ENCODE results near the gene PLK5.
"Not testable (repeated sequence)": the region's sequence is repeated elsewhere in the genome, so short reads cannot be mapped to it uniquely, and the experiment has no call there.

Gene PLK5

GRCh38 chr19:1491114-1491848 is 32.6 kb upstream of the PLK5 start, which contains the start of gene REEP6:
Gene REEP6 (plus strand): TSS chr19:1491181. CDS start chr19:1491270, 89 bp downstream.
- no peak for DNase-seq (ENCODE audit: low spot score)

- DNase-seq (ENCODE audit: low spot score) = no peak
Observed at GRCh38 chr19:1491849-1492170, 32.1 kb upstream of the PLK5 start.

- DNase-seq (ENCODE audit: low spot score) = no peak
Observed at GRCh38 chr19:1492474-1493006, 31.3 kb upstream of the PLK5 start.

- DNase-seq (ENCODE audit: low spot score) = no peak
Observed at GRCh38 chr19:1494115-1494815, 29.6 kb upstream of the PLK5 start.

DNA sequence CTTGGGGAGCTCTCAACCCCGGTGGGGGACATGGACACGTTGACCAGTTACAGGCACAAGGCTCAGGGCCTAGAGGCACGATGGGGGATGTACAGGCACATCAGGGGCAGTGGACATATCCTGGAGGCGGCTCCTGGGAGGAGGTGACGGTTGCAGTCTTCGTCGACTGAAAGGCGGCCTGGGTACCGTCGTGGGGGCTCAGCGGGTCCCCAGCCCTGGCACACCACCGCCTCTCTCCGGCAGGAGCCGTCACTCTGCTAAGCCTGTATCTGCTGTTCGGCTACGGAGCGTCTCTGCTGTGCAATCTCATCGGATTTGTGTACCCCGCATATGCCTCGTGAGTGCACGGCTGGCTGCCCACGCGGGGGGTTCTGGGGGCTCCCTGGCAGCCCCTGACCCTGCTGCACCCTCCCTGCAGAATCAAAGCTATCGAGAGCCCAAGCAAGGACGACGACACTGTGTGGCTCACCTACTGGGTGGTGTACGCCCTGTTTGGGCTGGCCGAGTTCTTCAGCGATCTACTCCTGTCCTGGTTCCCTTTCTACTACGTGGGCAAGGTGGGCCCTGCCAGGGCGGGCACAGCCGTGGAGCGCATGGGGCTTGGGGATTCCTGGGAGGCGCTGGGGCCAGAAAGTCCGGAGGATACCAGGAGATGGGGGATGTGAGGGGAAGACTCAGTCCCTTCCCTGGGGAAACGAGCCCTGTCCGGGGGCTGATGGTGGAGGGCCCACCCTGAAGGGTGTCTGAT is 28.7 kb upstream of the PLK5 start:
- no peak for DNase-seq (ENCODE audit: low spot score)

GRCh38 chr19:1495799-1496713 is 27.8 kb upstream of the PLK5 start:
- DNase-seq (ENCODE audit: low spot score) = no peak

DNA sequence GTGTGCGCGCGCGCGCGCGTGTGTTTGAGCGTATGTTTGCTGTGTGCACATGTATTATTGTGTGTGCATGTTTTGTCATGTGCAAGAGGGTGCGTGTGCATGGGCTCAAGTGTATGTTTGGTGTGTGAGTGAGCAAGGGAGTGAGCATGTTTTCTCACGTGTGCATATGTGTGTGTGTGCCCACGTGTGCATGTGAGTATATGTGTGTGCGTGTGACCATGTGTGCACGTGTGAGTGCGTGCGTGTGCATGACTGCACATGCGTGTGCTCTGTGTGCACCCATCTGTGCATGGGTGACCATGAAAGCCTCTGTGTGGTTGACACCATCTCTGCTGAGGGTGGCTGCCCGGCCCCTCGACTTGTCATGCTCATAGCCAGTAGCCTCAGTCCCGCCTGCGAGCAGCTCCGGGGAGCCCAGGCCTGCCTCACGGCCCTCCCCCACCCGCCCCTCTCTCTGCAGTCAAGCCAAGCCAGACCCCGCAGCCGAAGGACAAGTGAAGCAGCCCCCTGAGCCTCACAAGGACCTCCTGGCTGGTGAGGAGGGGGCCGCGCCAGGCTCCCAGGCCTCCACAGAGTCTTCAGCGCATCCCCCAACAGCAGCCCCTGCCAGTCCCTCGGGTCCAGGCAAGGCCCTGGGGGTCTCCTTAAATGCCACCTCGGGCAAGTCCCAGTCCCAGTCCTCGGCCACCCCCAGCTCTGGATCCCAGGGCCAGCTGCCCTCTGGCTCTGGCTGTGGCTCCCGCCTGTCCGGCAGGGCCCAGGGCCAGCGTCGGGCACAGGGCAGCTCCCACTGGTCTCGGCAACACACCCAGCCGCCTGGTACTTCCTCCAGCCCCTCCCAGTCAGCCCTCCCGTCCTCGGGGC is 26.9 kb upstream of the PLK5 start:
- no peak for DNase-seq (ENCODE audit: low spot score)

DNA sequence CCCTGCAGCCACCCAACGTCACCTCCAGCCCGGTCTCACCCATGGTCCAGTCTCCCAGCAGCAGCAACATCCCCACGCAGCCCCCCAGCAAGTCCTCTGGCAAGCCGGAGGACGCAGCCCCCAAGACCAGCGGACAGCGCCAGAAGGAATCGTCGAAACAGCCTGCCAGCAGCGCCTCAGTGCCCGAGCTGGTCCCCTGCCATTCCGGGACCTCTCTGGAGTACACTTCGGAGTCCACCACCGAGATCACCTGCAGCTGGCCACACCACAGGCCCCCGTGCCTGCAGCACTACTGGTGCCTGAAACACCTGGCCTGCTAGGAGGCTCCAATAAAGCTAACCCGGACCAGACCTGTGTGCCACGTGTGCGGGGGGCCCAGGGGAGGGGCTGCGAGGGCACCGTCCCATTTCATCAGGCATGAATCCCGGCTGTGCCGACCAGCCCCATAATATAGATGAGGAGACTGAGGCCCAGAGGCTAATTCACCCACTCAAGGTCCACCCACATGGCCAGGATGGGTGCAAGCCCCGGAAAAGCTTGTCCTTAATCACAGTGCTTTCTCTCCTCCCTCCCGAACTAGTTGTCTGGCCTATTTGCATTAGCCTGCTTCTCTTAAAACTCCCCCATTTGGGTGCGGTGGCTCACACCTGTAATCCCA is 26.2 kb upstream of the PLK5 start:
- DNase-seq (ENCODE audit: low spot score) = no peak

DNA sequence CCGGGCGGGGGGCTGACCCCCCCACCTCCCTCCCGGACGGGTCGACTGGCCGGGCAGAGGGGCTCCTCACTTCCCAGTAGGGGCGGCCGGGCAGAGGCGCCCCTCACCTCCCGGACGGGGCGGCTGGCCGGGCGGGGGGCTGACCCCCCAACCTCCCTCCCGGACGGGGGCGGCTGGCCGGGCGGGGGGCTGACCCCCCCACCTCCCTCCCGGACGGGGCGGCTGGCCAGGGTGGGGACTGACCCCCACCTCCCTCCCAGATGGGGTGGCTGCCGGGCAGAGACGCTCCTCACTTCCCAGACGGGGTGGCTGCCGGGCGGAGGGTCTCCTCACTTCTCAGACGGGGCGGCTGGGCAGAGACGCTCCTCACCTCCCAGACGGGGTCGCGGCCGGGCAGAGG is 24.6 kb upstream of the PLK5 start:
- DNase-seq (ENCODE audit: low spot score) = not testable (repeated sequence)

GRCh38 chr19:1501200-1501595 is 22.7 kb upstream of the PLK5 start:
- DNase-seq (ENCODE audit: low spot score) = no peak

DNA sequence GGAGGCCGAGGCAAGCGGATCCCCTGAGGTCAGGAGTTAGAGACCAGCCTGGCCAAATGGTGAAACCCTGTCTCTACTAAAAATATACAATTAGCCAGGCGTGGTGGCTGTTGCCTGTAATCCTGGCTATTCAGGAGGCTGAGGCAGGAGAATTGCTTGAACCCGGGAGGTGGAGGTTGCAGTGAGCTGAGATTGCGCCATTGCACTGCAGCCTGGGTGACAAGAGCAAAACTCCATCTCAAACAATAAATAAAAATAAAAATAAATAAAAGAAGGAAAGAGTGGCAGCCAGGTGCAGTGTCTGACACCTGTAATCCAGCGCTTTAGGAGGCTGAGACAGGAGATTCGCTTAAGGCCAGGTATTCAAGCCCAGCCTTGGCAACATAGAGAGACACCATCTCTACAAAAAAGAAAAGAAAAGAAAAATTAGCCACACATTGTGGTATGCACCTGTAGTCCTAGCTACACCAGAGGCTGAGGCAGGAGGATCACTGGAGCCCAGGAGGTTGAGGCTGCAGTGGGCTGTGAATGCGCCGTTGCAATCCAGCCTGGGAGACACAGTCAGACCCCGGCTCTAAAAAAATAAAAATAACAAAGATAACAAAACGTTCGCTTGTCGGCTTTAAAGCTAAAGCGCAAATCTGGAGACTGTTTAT is 21.3 kb upstream of the PLK5 start:
- no peak for DNase-seq (ENCODE audit: low spot score)

DNA sequence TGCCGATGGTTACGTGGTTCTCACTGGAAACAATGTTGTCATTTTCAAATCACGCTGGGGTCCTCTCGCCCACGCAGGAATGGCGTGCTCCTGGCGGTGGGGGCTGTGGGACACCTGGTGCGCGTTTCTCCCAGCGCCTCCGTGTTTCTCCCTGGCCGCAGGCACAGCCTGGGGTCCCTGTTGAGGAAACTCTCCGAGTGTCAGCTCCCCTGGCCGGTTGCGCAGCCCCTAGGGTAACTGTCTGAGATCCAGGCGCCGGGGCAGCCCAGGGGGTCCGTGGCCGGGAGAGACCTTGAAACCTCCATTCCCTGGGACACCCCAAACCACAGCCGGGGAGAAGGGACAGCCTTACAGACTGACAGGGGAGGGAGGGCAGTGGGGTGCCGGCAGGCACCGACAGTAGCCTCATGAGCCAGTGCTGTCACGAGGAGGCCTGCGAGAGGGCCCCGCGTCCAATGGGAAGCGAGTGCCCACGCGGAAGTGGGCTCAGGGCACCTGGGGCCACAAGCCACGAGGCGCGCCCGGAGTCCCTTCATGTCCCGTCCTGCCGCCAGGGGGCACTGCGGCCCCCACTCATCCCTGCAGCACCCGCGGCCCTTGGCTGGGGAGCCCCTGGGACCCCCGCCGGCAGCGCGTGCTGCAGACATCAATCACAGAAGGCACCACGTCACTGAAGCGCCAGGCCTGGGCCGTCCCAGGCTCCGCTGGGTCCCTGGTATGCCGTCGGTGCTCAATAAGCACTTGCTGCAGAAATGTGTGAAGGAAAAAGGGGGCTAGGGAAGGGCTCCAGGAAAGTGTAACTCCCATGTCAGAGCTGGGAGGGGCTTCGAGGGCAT is 20.6 kb upstream of the PLK5 start:
- peak; percentile 81 for DNase-seq (ENCODE audit: low spot score)

- no peak for DNase-seq (ENCODE audit: low spot score)
Observed at GRCh38 chr19:1503925-1504773, 19.7 kb upstream of the PLK5 start.

GRCh38 chr19:1505012-1505411 is 18.9 kb upstream of the PLK5 start:
- DNase-seq (ENCODE audit: low spot score) = no peak

DNA sequence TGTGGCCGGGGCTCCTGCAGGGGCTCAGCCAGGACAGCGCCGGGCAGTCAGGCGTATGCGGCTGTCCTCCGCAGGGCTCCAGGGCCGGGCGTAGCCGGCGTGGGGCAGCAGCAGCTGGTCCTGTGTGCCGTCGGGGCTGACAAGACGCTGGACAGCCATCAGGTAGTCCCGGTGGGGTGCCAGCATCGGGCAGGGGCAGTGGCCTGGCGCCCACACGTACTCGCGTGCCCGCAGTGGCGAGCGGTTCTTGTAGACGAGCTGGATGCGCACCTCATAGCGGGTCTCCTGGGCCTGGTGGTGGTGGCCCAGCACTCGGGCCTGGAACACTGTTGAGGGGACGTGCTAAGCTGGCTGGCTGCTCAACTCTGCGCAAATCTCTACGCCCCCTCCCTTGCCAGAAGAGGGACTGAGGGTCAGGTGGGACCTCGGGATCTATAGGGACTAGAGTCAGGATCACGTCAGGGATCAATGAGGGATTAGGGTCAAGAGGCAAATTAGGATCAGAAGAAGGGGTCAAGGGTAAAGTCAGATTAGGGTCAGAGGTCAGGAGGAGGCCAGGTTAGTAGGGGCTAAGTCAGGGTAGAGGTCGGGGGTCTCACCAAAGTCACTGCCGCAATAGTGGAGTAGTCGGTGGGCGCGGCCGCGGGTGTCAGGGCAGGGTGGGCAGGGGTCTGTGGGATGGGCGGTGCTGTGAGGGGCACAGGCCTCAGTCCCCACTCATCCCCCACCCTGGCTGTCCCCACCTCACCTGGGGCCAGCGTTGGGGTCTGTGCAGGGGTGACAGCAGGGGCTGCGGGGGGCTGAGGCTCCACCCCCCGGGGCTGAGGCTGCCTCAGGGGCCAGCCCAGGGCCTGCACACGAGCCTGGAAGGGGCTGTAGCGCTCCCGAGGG is 17.6 kb upstream of the PLK5 start:
- no peak for DNase-seq (ENCODE audit: low spot score)

DNA sequence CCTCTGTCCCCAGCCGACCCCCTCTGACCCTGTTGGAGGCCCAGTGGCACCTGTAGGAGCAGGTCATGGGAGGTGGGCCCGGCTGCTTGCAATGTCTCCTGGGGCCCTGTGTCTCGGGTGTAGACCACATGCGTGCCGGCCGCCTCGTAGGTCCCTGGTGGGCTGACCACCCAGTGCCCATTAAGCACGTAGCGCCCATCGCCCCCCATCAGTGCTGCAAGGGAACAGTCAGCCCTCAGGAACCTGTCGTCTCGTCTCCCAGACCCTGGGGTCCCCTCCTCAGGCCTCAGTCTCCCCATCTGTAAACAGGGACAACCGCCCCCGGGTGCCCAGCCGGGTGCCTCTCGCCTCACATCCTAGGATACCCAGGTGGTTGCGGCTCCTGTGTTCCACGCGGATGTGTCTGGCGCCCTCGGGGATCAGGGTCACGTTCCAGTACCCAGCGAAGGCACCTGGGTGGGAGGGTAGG is 16.7 kb upstream of the PLK5 start:
- no peak for DNase-seq (ENCODE audit: low spot score)
